AG09309 (cell line): ENCODE data around the gene CD244.

ENCODE experiments used
- DNase-seq: peaks from one replicate; pipeline ENCODE4 v3.0.0-alpha.2; 2010; ENCODE audit warnings: low read depth
- H3K4me3 ChIP-seq: 2 replicates; pipeline ENCODE4 v1.5.1; 2011; ENCODE audit warnings: mild to moderate bottlenecking, low read depth, low read length, moderate library complexity; ENCODE audit not compliant: control insufficient read depth
- CTCF ChIP-seq: IDR thresholded peaks from 2 replicates; pipeline ENCODE4 v1.5.1; 2011; ENCODE audit warnings: mild to moderate bottlenecking, low read depth, low read length, inconsistent platforms; ENCODE audit not compliant: insufficient read depth, control insufficient read depth; ENCODE audit errors: missing control alignments

The CD244 gene

DNA sequence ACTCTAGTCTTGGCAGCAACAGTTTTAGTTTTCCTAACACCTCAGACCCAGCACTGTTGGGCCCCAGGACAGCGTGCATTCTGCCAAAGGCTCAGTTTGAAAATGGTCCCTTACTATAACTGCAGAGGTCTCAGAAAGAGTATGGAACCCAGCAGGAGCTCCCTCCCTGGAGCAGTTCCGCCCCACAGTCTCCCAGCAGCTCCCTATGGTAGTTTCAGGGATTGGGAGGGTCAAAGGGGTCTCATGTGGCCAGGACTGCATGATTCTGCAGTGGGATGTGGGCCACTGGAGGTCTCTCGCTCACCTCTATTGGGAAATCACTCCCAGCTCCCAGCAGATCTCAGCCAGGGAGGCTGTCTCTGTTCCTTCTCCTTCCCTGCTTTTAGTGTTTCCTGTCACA is 54.4 kb downstream of the CD244 start:
- DNase-seq = no peak
- TF ChIP-seq CTCF = no peak

GRCh38 chr1:160807738-160808137 is 54.9 kb downstream of the CD244 start:
- H3K4me3 ChIP-seq = no peak overlapping the region
- TF ChIP-seq CTCF = no peak
- no peak for DNase-seq

More for the DNA sequence above, 54.4 kb downstream of the CD244 start:
- no peak overlapping the region for H3K4me3 ChIP-seq

DNA sequence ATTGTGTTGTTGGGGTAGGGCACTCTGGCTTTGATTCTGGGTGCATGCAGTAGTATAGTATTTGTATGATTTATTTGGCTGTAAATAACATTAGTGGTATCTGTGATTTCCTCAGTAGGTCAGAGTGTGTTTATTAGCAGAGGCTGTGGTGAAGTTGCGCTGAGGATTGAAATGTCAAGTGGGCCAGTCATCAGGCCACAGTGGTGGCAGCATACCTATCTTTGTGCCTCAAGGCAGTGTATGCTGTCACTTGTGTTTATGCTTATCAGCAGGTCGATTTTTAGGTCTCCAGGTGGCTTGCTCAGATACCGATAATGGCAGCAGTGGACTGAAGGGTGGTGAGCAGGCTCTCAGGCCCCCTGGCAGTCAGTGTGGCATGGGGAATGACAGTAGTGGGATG is 55.4 kb downstream of the CD244 start:
- TF ChIP-seq CTCF = no peak
- DNase-seq = no peak
- H3K4me3 ChIP-seq = no peak overlapping the region

DNA sequence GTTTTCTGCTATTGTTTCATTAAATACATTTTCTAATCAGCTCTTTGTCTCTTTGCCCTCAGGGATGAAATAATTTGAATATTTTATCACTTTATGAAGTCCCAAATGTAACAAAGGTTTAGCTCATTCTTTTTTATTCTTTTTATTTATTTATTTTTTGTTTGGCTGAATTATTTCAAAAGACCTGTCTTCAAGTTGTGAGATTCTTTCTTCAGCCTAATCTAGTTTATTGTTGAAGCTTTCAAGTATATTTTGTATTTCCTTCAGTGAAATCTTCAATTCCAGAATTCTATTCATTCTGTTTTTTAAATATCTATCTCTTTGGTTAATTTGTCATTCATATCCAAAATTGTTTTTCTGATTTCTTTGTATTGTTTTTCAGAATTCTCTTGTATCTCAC is 55.9 kb downstream of the CD244 start:
- no peak overlapping the region for H3K4me3 ChIP-seq
- no peak for DNase-seq
- TF ChIP-seq CTCF = no peak

GRCh38 chr1:160806109-160806665 is 56.5 kb downstream of the CD244 start:
- H3K4me3 ChIP-seq = no peak overlapping the region
- no peak for TF ChIP-seq CTCF
- DNase-seq = no peak

GRCh38 chr1:160801836-160802580 is 60.7 kb downstream of the CD244 start:
- TF ChIP-seq CTCF = no peak
- no peak for DNase-seq
- H3K4me3 ChIP-seq = no peak overlapping the region
